NCI-H1694 (cell line): ENCODE results near the gene CATSPERD.

Experiments used
- DNase-seq: peaks from one replicate; lab custom pipeline; 2025; lab: John Stamatoyannopoulos, UW

CATSPERD gene

DNA sequence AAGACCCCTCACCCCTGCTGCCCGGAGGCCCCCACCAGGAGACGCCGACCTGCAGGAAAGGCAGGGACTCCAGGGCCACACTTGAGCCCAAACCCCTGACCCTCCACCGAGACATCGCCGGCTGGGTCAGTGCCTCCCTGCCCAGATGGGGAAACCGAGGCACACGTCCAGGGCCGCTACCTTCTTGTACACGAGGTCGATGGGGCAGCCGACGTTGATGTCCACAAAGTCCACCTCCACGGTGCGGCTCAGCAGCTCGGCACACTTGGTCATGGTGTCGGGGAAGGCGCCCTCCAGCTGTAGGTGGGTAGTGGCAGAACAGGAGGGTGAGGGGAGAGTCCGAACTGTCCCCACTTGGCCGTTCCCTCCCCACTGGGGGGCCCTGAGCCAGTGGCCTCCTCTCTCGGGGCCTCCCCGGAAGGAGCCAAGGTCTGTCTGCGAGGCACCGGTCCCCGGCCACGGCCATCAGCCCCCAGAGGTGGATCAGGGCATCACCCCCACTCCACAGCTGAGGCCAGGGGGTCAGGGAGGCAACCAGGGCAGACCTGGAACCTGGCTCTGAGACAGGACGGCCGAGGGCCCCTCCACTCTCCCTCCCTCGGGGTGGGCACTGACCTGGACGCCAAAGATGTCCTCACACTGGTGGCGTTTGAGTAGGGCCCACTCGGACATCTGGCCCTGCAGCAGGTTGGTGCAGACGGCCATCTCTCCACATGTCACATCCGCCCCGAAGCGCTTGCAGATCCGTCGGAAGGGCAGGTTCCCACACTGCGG, 67.2 kb downstream of the CATSPERD start:
- no peak for DNase-seq

DNA sequence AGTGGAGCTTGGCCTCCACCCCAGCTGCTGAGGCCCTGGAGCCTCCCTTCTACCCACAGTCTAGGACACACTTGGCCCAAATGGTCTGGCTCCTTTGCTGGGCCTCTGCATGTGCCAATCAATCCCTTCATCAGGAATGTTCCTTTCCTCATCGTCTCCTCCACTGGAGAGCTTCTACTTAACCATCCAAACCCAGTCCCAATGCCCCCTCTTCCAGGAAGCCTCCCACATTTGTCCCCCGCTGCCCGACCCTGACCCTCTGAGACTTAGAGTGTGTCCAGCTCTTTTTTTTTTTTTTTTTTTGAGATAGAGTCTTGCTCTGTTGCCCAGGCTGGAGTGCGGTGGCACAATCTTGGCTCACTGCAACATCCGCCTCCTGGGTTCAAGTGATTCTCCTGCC, 68.0 kb downstream of the CATSPERD start:
- no peak for DNase-seq

DNA sequence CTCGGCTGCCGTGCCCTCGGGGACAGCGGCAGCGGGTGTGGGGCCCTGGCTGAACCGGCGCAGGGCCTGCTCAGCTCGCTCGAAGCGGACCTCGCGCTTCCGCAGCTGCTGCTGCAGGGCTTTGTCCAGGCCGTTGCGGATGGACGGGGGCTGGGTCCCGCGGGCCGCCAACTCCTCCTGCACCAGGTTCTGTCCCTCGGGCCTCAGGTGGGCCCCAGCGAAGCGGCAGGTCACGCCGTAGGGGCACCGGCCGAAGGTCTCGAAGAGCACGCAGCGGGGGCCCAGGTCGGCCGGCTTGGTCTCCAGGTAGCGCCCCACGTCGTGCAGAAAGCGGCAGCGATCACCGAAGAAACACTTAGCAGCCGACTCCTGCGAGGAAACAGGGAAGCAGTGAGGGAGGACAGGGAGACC, 68.9 kb downstream of the CATSPERD start:
- no peak for DNase-seq

DNA sequence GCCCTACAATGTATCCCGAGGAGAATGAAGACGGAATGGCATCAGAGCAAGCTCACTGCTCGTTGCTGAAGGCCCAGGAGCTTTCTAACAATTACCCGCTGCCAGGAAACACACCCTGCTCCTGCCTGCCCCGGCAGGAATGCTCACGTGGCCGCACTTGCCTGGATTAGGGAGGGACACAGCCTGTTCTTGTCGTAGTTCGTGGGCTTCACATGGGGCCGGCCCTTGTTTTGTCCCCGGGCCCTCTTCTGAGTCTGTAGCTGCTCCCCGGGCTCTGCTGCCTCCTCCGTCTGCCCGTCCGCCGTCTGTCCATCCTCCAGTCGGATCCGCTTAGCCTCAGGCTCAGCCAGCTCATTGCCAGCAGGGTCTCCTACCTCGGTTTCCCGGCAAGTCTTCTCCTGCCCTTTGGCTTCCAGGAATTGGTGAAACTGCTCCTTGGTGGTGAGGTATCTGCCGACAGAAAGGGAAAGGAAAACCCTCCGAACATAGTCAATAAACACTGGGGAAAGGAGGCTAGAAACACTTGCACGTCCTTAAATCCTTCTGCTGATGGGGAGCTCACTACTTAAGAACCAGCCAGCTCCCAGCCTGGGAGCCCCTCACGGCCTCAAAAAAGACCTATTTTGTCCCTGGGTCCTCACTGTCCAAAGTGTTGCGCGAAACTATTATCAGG, 69.6 kb downstream of the CATSPERD start:
- DNase-seq = no peak

DNA sequence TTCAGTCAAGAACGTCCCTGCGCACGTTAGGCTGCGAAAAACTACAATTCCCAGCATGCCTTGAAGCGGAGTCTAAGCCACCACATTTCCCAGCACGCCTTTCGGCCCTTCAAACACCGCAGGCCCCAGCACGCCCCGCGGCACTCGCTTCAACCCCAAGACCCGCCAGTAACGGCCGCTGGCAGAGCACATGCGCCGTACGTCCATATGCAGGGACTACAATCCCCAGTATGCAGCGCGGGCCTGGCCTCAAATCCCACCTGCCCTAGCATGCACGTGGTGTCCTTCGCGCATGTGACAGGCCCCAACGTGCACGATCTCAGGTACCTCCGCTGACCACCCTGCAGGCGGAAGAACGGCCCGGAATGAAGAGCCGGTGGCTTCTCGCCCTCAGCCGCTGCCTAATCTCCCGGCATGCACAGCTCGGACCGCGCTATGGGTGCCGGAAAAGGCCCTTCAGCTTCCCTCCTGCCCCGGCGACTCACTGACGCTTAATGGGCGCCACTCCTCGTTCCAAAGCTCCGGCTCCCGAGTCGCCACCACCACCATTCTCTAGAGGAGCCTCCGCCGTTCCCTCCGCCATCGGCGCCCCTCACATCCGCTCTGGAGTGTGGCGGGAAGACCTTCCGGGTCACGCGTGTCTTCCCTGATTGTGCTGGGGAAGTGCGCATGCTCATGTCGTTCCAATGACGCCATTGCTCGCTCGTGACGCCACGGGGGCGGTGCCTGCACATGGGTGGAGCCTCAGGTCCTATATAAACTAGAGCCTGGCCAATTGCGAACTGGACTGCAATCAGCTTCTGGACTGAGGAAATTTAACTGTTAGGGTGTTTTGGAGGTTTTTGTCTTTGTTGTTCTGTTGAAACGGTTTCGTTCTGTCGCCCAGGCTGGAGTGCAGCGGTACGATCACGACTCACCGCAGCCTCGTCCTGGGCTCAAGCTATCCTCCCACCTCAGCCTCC, 70.4 kb downstream of the CATSPERD start, which contains the start of gene DUS3L:
TSS of gene DUS3L (minus strand) at position 605 of the 962 bp plus-strand sequence. CDS start at position 583, 22 bp downstream.
- DNase-seq = peak; percentile 93

DNA sequence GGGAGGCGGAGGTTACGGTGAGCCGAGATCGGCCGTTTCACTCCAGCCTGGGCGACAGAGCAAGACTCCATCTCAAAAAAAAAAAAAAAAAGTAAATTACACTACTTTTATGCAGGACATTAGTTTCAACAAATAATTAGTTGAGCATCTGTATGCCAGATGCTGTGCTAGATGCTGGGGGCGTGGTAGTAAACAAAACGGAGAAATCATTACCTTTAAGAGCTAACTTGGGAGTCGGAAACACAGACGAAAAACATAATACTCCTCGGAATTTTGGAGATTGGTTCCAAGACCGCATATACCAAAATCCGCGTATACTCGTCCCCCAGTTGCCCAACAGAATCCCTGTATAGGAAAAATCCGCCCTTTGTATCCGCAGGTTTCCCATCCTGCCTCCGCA, 71.8 kb downstream of the CATSPERD start:
- no peak for DNase-seq

DNA sequence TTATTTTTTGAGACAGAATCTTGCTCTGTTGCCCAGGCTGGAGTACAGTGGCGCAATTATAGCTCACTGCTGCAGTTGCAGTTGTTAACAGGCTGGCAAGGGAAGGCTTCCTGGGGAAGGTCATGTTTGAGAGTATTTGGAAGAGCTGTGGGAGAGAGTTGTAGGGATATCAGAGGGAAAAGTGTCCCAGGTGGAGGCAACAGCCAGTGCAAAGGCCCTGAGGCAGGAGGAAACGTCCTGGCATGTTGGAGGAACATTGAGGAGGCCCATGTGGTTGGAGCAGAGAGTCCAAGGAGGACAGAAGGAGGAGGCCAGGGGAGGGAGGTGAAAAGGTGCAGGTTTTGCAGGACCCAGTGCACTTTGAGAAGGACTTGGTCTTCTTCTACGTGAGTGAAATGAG, 72.8 kb downstream of the CATSPERD start:
- no peak for DNase-seq

DNA sequence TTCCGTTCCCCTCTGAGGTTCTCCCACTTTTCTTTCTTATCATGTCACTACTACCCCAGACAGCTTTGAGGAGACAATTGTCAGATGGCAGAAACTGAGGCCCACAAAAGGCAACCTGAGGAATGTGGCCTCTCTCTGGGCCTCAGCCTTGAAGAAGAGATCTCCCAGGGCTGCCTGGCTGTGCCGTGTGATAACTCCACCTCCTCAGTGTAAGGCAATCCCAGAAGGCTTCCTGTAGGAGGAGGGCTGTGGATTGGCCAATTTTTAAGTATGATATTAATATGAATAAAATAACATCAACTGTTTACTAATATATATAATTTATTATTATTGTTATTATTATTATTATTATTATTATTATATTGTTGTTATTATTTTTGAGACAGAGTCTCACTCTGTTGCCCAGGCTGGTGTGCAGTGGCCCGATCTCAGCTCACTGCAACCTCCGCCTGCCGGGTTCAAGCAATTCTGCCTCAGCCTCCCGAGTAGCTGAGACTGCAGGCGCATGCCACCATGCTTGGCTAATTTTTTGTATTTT, 75.0 kb downstream of the CATSPERD start:
- no peak for DNase-seq

DNA sequence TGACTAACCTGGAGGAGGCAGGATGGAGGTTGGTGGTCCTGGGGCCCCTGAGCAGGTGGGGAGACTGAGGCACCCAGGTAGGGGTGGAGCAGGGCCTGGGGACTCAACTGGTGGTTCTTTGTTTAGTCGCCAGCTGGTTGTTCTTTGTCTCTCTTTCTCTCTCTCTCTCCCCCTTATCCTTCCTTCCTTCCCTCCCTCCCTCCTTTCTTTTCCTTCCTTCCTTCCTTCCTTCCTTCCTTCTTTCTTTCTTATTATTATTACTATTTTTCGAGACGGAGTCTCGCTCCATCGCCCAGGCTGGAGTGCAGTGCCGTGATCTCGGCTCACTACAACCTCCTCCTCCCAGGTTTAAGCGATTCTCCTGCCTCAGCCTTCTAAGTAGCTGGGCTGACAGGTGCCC, 77.8 kb downstream of the CATSPERD start:
- DNase-seq = no peak

DNA sequence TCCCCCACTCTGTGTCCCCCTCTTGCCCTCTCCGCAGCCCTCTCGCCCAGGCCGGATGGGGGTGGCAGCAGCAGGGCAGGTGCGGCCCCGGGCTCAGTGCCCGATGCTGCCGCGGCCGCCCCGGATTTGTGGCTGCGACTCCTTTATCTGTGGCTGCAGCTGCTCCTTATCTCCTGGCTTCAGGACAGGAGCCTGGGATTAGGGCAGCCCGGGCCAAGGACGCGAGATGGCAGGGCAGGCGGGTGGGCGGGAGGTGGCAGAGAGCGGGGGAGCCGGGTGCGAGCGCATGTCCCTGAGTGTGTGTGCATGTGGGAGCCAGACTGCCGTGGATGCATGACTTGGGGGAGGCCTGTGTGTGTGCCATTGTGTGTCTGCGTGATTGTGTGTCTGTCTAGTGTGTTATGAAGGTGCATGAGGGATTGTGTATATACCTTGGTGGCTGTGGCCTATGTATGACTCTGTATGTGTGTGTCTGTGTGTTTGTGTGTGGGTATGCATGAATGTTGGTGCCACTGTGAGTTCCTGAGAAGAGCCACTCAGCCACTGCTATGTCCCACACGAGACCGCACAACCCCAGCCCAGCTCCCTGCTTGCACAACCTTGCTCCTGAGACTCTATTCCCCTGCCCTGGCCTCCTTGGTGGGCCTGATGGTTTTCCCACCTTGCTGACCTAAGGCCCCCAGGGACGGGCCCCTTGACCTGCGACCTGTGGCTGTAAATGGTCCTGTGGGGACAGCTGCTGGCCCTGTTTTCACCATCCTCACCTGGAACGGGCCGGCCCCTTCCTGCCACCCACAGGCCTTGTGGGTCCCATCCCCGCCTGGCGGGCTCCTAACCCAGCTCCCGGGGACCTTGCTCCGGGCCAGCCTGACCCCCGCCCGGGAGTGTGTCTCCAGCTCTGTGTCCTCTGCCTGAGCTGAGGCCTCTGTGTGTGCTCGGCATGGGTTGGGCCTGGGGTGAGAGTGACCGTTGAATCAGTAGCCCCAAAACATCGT, 79.1 kb downstream of the CATSPERD start:
- DNase-seq = no peak

DNA sequence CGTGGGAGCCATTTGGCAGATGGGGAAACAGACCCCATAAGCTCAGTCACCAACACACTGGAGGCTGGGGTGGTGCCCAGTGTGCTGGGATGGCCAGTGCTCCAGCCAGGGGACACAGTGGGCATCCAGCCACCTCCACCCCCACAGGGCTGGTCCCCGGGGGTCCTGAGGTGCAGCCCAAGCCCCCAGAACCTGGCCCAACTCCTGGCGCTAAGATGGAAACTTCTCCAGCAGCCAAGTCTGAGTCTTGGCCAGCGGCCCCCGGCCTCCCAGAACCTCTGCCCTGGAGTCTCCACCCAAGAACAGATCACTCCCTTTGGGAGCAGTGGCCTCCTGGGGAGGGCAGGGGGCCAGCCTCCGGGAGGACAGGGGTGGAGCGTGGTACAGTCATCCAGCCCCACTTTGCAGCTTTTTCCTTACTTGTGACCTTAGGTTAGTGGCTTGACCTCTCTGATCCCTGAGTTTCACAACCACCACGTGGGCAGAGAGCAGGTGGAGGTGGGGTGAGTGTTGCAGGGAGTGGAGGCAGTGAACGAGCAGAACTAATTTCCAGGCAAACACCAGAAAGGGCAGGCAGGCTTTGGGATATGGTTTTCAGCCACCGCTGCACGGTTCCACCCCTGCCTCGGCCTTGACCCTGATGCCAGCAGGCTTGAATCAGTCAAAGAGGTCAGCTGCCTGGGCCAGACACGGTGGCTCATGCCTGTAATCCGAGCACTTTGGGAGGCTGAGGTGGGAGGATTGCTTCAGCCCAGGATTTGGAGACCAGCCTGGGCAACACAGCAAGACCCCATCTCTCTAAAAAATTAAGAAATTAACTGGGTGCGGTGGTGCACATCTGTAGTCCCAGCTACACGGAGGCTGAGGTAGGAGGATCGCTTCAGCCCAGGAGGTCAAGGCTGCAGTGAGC, 80.2 kb downstream of the CATSPERD start:
- no peak for DNase-seq

DNA sequence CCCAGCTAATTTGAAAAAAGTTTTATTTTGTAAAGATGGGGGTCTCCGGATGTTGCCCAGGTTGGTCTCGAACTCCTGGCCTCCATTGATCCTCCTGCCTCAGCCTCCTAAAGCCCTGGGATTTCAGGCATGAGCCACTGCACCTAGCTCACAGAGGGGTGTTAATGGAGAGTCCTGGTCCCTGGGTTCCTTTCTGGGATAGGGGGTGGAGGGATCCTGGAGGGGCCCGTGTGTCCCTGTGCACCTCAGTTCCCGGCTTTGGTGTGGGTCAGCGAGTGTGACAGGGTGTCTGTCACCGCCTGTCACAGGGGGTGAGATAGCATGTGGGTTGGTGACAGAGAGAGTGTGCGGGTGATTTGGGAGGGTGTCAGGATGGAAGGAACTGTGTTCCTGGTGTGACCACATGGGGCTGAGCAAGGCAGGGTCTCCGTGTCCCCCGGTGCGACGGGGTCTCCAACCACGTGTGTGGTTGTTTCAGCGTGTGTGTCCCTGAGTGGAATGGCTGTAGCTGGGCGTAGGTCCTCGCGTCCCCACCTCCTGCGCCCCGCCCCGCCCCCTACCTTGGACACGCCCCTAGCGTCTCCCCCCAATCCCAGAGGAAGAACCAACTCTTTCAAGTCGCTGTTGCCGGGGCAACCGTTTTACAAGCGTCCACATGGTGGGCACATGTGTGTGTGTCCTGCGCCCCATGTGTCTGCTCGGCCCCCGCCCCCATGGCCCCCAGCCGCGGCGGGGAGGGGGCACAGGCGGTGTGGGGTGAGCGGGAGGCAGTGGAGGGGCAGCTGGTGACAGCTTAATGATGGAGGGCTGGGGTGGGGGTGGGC, 81.6 kb downstream of the CATSPERD start:
- no peak for DNase-seq

DNA sequence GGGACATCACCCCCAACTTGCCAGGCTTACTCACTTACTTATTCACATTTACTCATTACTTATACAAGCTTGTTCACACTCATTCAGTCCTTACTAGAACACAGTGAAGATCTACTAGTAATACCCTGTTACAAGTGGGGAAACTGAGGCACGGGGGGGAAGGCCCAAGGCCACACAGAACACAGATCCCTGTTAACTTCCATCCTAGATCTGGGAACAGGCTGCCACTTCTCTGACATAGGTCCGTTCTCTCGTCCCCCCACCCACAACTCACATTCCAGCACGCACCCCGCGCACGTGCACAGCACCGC, 83.0 kb downstream of the CATSPERD start:
- no peak for DNase-seq

DNA sequence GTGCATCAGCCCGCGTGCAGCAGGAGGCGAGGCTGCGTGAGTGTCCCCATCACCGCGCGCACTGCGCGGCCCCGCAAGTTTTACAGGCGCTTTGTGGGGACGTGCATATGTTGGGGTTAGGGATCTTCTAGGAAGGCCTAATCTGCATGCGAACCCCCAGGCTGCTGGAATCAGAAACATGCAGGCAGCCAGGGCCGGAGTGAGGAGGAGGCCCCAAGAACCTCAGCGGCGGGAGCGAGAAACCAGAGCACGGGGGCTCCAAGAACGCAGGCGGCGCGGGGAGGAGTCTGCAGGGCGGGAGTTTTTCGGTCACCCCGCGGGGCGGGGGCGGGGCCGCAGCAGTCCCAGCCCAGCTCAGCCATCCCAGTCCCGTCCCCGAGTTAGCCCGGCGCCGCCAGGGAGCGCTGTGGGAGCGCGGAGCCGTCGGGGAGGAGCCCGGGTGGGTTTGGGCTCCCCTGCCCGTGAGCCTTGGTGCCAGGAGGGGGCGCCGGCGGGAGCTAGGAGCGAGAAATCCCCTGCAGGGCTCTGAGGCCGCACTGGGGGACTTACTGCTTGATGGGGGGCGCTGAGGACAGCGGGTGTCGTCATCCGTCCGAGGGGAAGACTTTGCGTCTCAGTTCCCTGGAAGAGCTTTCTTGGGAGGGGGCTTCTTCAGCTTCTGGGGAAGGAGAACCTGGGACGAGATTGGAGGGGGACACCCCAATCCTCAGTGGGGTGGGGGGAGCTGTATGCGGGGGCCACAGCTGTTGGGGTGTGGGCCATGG, 83.5 kb downstream of the CATSPERD start:
- peak; percentile 84 for DNase-seq

DNA sequence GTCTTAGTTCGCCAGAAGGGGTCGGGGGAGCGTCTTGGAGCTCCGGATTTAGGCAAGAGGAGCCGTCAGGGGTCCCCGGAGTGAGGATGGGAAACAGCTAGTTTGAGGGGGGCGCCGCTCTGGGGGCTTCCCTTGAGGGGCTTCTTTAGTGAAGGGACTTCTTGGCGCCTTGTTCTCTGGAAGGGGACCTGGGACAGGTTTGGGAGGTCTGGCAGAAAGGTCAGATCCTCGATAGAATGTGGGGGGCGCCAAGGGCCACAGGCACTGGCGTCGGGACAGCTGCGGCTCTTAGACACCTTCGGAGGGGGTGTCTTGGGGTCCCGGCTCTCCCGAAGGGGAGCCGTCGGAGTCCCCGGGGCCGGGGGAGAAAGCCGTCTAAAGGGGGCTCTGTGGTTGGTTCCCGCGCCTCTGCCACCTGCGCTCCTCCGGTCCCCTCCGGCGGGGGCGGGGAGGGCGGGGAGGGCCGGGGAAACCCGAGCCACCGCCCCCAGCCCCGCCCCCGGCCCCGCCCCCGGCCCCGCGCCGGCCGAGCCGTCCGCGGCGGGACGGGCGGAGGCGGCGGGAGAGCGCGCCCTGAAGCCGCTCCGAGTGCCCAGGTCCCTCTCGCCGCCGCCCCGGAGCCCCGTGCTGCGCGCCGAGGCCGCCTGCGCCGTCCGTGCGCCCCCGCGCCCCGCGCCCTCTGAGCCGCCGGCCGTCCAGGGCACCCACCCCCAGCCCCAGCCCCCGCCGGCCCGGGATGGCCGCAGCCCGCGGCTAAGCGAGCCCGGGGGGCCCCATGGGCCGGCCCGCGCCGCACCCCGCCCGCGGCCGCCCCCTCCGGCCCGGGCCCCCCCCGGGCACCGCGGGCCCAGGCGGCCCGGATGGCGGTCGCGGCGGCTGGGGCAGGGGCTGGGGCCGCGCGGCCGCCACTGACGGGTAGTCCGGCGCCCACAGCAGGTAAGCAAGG, 84.4 kb downstream of the CATSPERD start, which contains the start of gene NRTN:
TSS of gene NRTN (plus strand) at position 552 of the 946 bp plus-strand sequence. CDS start 19,099 bp downstream, outside the sequence.
- peak; percentile 4 for DNase-seq

DNA sequence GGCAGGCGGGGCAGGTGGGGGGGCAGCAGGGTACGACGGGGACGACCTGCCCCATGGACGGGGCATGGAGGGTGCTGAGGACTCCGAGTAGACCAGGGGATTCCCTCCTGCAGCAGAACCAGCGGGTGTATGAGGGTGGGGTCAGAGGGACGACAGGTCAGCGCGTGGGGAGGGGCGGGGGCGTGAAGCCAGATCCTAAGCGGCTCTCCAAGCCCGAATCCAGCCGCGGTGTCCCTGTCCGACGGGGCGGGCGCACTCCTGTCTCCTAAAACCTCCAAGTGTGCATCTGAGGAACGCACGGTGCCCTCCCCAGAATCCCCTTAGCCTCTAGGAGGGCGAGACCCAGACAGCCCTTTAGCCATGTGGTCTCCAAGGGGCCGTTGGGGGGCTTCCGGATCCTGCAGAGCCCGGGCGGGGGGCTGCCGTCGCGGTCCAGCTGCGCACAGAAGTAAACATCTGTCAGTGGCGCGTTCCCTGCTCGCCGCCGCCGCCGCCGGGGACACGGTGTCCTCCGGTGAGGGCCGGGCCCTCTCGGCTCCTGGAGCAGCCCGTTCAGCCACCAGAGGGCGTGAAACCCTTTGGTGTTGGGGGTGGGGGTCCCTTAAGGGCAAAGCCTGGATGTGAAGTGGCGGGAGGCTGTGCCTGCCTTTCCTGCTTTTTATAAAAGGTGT, 85.2 kb downstream of the CATSPERD start:
- DNase-seq = peak; percentile 51
